Lung (tissue), 12 donors: Measurements from ENCODE around the gene CCDC24. TPM values are rescaled to one million over a fixed set of nuclear protein-coding genes. Genes with fewer than 3 reads are reported as not detected.

ENCODE experiments used
- ATAC-seq: fragments of 200-7000 bp; cut with Tn5 transposase; one replicate; pipeline ENCODE4 v1.9.1; 2020; ENCODE audit warnings: moderate number of reproducible peaks; ENCODE audit not compliant: insufficient read depth, low FRiP score
- DNase-seq, 3 donors: peaks; one replicate each; pipeline ENCODE4 v3.0.0-alpha.2; 2013 to 2017
- H3K27ac ChIP-seq, 2 donors: one replicate each; pipeline ENCODE4 v1.5.1; 2013; ENCODE audit warnings: mild to moderate bottlenecking in 2 of 2, moderate library complexity in 2 of 2, control low read depth in 1 of 2, inconsistent platforms in 1 of 2, low read depth in 1 of 2, low read length in 1 of 2
- H3K27me3 ChIP-seq, 3 donors: one replicate each; pipeline ENCODE4 v1.5.1; 2013; ENCODE audit warnings: low read length in 2 of 3; ENCODE audit not compliant: control insufficient read depth in 3 of 3, insufficient read depth in 3 of 3
- H3K36me3 ChIP-seq, 4 donors: one replicate each; pipeline ENCODE4 v1.5.1; 2013; ENCODE audit warnings: low read length in 4 of 4, mild to moderate bottlenecking in 1 of 4, moderate library complexity in 1 of 4; ENCODE audit not compliant: control insufficient read depth in 4 of 4, insufficient read depth in 4 of 4
- H3K4me1 ChIP-seq, 5 donors: one replicate each; pipeline ENCODE4 v1.5.1; 2013; ENCODE audit warnings: low read length in 5 of 5, mild to moderate bottlenecking in 2 of 5, moderate library complexity in 1 of 5; ENCODE audit not compliant: control insufficient read depth in 5 of 5, insufficient read depth in 5 of 5
- H3K4me3 ChIP-seq: one replicate; pipeline ENCODE4 v1.5.1; 2013; ENCODE audit warnings: mild to moderate bottlenecking, control low read depth, moderate library complexity
- H3K9ac ChIP-seq, 2 donors: one replicate each; pipeline ENCODE4 v1.5.1; 2013; ENCODE audit warnings: low read length in 2 of 2, control low read depth in 1 of 2; ENCODE audit not compliant: insufficient read depth in 1 of 2
- H3K9me3 ChIP-seq, 4 donors: one replicate each; pipeline ENCODE4 v1.5.1; 2013; ENCODE audit warnings: low read length in 3 of 4, mild to moderate bottlenecking in 1 of 4, moderate library complexity in 1 of 4; ENCODE audit not compliant: control insufficient read depth in 4 of 4, insufficient read depth in 3 of 4
- WGBS, 2 donors: extraction: QIAGEN DNeasy Blood & Tissue Kit; methylation state at CpG; one replicate each; pipeline ENCODE4 v1.1.7; 2013; 5-methylcytosine and 5-hydroxymethylcytosine counted together
- polyA plus RNA-seq, 2 donors: library from polyadenylated mRNA; stranded (reverse); fragments of 200-250 nt; gene quantifications; one replicate each; pipeline ENCODE4 v1.2.1, GENCODE V29; 2013
- total RNA-seq, 2 donors: library from RNA; depleted of rRNA in 1 of 2; stranded (reverse); fragments of >200 nt in 1 of 2; gene quantifications; one replicate each; pipeline ENCODE4 v1.2.1, GENCODE V29; 2014 to 2021
- TF ChIP-seq, protein P1 (sequence below): IDR thresholded peaks from 2 replicates; pipeline ENCODE4 v1.5.1; 2012; ENCODE audit warnings: mild to moderate bottlenecking; ENCODE audit errors: control extremely low read depth, extremely low read depth
- donor health status: control.
- donor health status: control.
- donor health status: Bipolar disorder and iron deficiency.
- donor health status: healthy.
- donor health status: DM: yes; HTN: yes; CAD: no.

Gene CCDC24
- total and polyA plus RNA-seq, 4 donors, result 9.9 to 20.1 (median 13.2) TPM

DNA sequence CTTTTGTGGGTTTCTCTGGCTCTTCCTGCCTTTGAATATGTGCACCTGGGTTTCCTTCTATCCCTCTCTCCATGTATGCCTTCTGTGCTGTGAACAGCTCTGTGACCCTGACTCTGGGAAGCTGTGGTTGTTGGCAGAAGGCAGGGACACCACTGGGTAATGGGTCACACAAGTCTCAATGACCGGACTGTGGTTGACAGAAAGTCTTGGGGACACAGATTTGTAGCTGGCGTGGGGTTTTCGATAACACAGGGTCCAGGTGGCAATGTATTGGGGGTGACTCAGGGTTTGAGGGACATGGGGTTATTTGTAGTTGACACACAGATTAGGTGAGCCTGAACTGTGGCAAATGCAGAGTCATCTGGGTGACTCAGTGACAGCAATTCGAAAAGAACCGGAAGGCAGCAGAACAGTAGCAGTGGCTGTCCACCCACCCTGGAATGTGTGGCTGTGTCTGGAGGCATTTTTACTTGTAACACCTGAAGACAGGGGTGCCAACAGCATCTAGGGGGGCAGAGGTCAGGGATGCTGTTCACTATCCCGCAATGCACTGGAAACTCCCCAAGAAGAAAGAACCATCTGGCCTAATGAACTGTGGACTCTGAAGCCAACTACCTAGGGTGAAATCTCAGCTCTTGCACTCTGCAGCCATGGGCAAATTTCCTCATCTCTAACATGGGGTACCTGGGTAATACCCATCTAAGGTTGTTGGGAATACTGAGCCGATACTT, 52.8 kb downstream of the CCDC24 start:
- WGBS, 2 donors, result 91 to 94% methylated on average over 7 of the region's 7 CpGs
- Histone ChIP-seq H3K36me3 (no peaks in the 10 kb centered on the region), H3K4me3 (no peak overlapping the region), H3K27me3 (no peaks in the 10 kb centered on the region), H3K4me1 (no peaks in the 10 kb centered on the region), H3K9ac (no peak overlapping the region), H3K27ac (no peak overlapping the region), H3K9me3 (no peaks in the 10 kb centered on the region)
- no peak for DNase-seq
- no peak for ATAC-seq
- TF ChIP-seq, protein P1, sequence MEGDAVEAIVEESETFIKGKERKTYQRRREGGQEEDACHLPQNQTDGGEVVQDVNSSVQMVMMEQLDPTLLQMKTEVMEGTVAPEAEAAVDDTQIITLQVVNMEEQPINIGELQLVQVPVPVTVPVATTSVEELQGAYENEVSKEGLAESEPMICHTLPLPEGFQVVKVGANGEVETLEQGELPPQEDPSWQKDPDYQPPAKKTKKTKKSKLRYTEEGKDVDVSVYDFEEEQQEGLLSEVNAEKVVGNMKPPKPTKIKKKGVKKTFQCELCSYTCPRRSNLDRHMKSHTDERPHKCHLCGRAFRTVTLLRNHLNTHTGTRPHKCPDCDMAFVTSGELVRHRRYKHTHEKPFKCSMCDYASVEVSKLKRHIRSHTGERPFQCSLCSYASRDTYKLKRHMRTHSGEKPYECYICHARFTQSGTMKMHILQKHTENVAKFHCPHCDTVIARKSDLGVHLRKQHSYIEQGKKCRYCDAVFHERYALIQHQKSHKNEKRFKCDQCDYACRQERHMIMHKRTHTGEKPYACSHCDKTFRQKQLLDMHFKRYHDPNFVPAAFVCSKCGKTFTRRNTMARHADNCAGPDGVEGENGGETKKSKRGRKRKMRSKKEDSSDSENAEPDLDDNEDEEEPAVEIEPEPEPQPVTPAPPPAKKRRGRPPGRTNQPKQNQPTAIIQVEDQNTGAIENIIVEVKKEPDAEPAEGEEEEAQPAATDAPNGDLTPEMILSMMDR, result no peak

DNA sequence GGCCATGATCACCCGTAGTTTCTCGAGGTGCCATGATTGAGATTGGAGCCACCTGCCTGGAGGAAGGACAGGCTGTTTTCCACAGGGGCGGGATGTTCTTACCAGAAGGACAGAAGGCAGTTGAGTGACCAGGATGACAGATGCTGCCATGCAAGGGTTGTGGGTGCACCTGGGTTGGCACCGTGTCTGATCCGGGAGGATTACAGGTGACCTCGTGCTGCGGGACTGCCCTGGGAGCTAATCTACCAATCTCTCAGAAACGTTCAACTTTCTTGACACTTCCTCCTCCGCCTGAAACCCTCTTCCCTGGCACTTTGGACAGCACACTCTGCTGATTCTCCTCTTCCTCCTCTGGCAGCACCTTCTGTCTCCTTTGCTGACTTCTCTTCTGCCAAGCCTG, 53.7 kb downstream of the CCDC24 start:
- TF ChIP-seq, protein P1, result no peak
- H3K27me3 ChIP-seq, result no peaks in the 10 kb centered on the region
- no peaks in the 10 kb centered on the region for H3K4me1 ChIP-seq
- no peaks in the 10 kb centered on the region for H3K9me3 ChIP-seq
- 76 to 79% methylated on average over 9 of the region's 9 CpGs for WGBS, 2 donors
- no peak overlapping the region for H3K9ac ChIP-seq
- no peaks in the 10 kb centered on the region for H3K36me3 ChIP-seq
- H3K4me3 ChIP-seq, result no peak overlapping the region
- ATAC-seq (no peak), DNase-seq (no peak)
- H3K27ac ChIP-seq, result no peak overlapping the region

Other genes with a start within 250 kb of the CCDC24 start
- gene ARTN, start 57.8 kb upstream of the CCDC24 start, total RNA-seq, result 1 to 10 TPM in 1 of 2 donors, under 1 TPM in 1; 0.23 to 2.7 TPM
- gene ARTN, start 57.8 kb upstream of the CCDC24 start, polyA plus RNA-seq, result 1 to 10 TPM in 1 of 2 donors, under 1 TPM in 1; 0.95 to 1.4 TPM
- gene IPO13, start 44.6 kb upstream of the CCDC24 start, total RNA-seq, result 10 to 100 TPM in 1 of 2 donors, 1 to 10 TPM in 1; 7.3 to 35.4 TPM
- gene IPO13, start 44.6 kb upstream of the CCDC24 start, polyA plus RNA-seq, result 10 to 100 TPM; 16.6 to 18.1 TPM
- gene DPH2, start 21.6 kb upstream of the CCDC24 start, total RNA-seq, result 10 to 100 TPM; 17.1 to 25.5 TPM
- 10 to 100 TPM; 11.6 to 28.5 TPM for gene DPH2, start 21.6 kb upstream of the CCDC24 start, polyA plus RNA-seq
- gene ATP6V0B, start 16.6 kb upstream of the CCDC24 start, total RNA-seq, result 100 to 1,000 TPM in 1 of 2 donors, 10 to 100 TPM in 1; 71.2 to 192 TPM
- gene ATP6V0B, start 16.6 kb upstream of the CCDC24 start, polyA plus RNA-seq, result 100 to 1,000 TPM; 373 to 484 TPM
- 10 to 100 TPM; 13.6 to 40.9 TPM for gene B4GALT2, start 12.4 kb upstream of the CCDC24 start, total RNA-seq
- 10 to 100 TPM; 28.9 to 32.2 TPM for gene B4GALT2, start 12.4 kb upstream of the CCDC24 start, polyA plus RNA-seq
- 10 to 100 TPM in 1 of 2 donors, 1 to 10 TPM in 1; 9.8 to 29.9 TPM for gene SLC6A9, start 39.9 kb downstream of the CCDC24 start, total RNA-seq
- gene SLC6A9, start 39.9 kb downstream of the CCDC24 start, polyA plus RNA-seq, result 1 to 10 TPM; 8.7 to 8.9 TPM
- under 1 TPM in 1 of 2 donors, not detected in 1; 0.28 TPM for gene KLF17, start 127.2 kb downstream of the CCDC24 start, total RNA-seq
- under 1 TPM; 0.14 to 0.21 TPM for gene KLF17, start 127.2 kb downstream of the CCDC24 start, polyA plus RNA-seq
- gene KLF18, start 150.0 kb downstream of the CCDC24 start, total RNA-seq, result not detected
- not detected for gene KLF18, start 150.0 kb downstream of the CCDC24 start, polyA plus RNA-seq
- gene DMAP1, start 221.9 kb downstream of the CCDC24 start, total RNA-seq, result 10 to 100 TPM; 36.6 to 41.1 TPM
- gene DMAP1, start 221.9 kb downstream of the CCDC24 start, polyA plus RNA-seq, result 10 to 100 TPM; 26.5 to 33.6 TPM